Urinary bladder (tissue), 4 donors: Measurements from ENCODE around the gene C11orf98. TPM values are rescaled to one million over a fixed set of nuclear protein-coding genes. Genes with fewer than 3 reads are reported as not detected.
"Not testable (repeated sequence)": the region's sequence is repeated elsewhere in the genome, so short reads cannot be mapped to it uniquely, and the experiment has no call there.

ENCODE experiments used
- DNase-seq: peaks from one replicate; pipeline ENCODE4 v3.0.0-alpha.2; 2015; ENCODE audit errors: extremely low spot score
- H3K27ac ChIP-seq: one replicate; pipeline ENCODE4 v1.5.1; 2013; ENCODE audit warnings: low read depth, mild to moderate bottlenecking, moderate library complexity
- H3K36me3 ChIP-seq: one replicate; pipeline ENCODE4 v1.6.1; 2013; ENCODE audit warnings: mild to moderate bottlenecking, moderate library complexity; ENCODE audit not compliant: insufficient read depth
- H3K4me1 ChIP-seq: one replicate; pipeline ENCODE4 v1.6.1; 2013; ENCODE audit warnings: mild to moderate bottlenecking, moderate library complexity; ENCODE audit not compliant: insufficient read depth
- H3K4me3 ChIP-seq: one replicate; pipeline ENCODE4 v1.5.1; 2013; ENCODE audit warnings: low read depth, low read length
- WGBS: extraction: QIAGEN DNeasy Blood & Tissue Kit; methylation state at CpG from one replicate; pipeline ENCODE4 v1.1.7; 2013; 5-methylcytosine and 5-hydroxymethylcytosine counted together
- polyA plus RNA-seq: library from polyadenylated mRNA; stranded (reverse); fragments of 200-250 nt; gene quantifications from one replicate; pipeline ENCODE4 v1.2.3, GENCODE V29; 2013
- total RNA-seq: library from RNA; depleted of rRNA; stranded (reverse); fragments of >200 nt; gene quantifications from one replicate; pipeline ENCODE4 v1.2.3, GENCODE V29; 2014
- donor health status: healthy with polysubstance abuse.
- donor health status: healthy.

Gene C11orf98
- total and polyA plus RNA-seq, 2 donors, result 10.9 to 72.1 TPM

DNA sequence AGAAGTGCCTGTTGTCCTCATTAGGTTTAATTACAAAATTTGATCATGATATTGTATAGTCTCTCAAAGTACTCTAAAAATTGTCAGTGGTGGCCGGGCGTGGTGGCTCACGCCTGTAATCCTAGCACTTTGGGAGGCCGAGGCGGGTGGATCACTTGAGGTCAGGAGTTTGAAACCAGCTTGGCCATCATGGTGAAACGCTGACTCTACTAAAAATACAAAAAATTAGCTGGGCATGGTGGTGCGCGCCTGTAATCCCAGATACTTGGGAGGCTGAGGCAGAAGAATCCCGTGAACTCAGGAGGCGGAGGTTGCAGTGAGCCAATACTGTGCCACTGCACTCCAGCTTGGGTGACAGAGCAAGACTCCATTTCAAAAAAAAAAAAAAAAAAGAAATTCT is 10.4 kb upstream of the C11orf98 start:
- DNase-seq, H3K27ac ChIP-seq, H3K4me3 ChIP-seq, H3K4me1 ChIP-seq, H3K36me3 ChIP-seq: not testable (repeated sequence)
- WGBS, result 96% methylated on average over 10 of the region's 10 CpGs

- DNase-seq, result no peak
- 78% methylated on average over 2 of the region's 2 CpGs for WGBS
- no peaks in the 10 kb centered on the region for H3K36me3 ChIP-seq
- no peak overlapping the region for H3K4me3 ChIP-seq
- H3K4me1 ChIP-seq, result no peaks in the 10 kb centered on the region
- no peak overlapping the region for H3K27ac ChIP-seq
Measured at GRCh38 chr11:62673196-62673525, 8.2 kb upstream of the C11orf98 start.

- H3K4me1 ChIP-seq, result no peaks in the 10 kb centered on the region
- WGBS, result under 1% methylated on average over 59 of the region's 59 CpGs
- no peaks in the 10 kb centered on the region for H3K36me3 ChIP-seq
- peak; percentile 71 for DNase-seq
- H3K4me3 ChIP-seq, result peak within 1 kb of the TSS; percentile 67
- H3K27ac ChIP-seq, result peak within 1 kb of the TSS; percentile 89
Measured at GRCh38 chr11:62671608-62672389, 6.8 kb upstream of the C11orf98 start, which contains the start of the genes LBHD1 and UQCC3. TSS of gene LBHD1 (minus strand) at chr11:62672267. CDS start at chr11:62670031, 2,236 bp downstream. TSS of gene UQCC3 (plus strand) at chr11:62671673. CDS start at chr11:62671746, 73 bp downstream.

GRCh38 chr11:62671236-62671607 is 6.2 kb upstream of the C11orf98 start:
- Histone ChIP-seq H3K4me1 (no peaks in the 10 kb centered on the region), H3K36me3 (no peaks in the 10 kb centered on the region), H3K4me3 (peak overlapping the region; percentile 67), H3K27ac (peak overlapping the region; percentile 89)
- WGBS, result under 1% methylated on average over 17 of the region's 17 CpGs
- no peak for DNase-seq

GRCh38 chr11:62669420-62670161 is 4.6 kb upstream of the C11orf98 start:
- Histone ChIP-seq H3K36me3 (no peaks in the 10 kb centered on the region), H3K4me3 (no peak overlapping the region), H3K4me1 (no peaks in the 10 kb centered on the region), H3K27ac (no peak overlapping the region)
- DNase-seq, result no peak
- 77% methylated on average over 4 of the region's 4 CpGs for WGBS

DNA sequence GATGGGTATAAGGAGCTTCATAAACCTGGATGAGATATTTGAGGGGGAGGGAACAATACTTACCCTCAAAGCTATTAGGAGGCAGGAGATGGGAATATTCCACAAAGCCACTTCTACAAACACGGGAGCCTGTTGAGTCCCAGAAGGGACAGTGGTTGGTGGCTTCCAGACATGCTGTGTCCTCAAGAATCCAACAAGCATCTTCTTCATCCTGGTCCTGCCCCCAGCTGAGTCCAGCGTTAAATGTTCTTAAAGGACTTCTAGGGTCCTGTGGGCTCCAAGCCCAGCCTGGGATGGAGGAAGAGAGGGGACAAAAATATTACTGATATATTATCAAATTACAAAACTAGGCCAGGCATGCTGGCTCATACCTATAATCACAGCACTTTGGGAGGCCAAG is 2.5 kb upstream of the C11orf98 start:
- DNase-seq, result no peak
- no peaks in the 10 kb centered on the region for H3K36me3 ChIP-seq
- H3K4me3 ChIP-seq, result no peak overlapping the region
- H3K27ac ChIP-seq, result no peak overlapping the region
- 82% methylated on average over 2 of the region's 2 CpGs for whole genome bisulfite sequencing
- no peaks in the 10 kb centered on the region for H3K4me1 ChIP-seq

DNA sequence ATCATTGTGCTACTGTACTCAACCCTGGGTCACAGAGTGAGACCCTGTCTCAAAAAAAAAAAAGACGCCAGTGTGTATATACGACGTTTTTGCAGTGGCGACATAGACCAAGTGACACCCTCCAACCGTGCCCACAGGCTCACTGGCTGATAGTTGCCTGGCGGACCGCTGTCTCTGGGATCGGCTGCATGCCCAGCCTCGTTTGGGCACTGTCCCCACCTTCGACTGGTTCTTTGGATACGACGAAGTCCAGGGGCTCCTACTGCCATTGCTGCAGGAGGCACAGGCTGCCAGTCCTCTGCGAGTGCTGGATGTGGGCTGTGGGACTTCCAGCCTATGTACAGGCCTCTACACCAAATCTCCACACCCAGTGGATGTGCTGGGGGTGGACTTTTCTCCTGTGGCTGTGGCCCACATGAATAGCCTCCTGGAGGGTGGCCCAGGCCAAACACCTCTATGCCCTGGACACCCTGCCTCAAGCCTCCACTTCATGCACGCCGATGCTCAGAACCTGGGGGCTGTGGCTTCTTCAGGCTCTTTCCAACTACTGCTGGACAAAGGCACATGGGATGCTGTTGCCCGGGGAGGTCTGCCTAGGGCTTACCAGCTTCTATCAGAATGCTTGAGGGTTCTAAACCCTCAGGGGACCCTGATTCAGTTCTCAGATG is 1.4 kb upstream of the C11orf98 start:
- peak overlapping the region; percentile 82 for H3K27ac ChIP-seq
- H3K4me1 ChIP-seq, result no peaks in the 10 kb centered on the region
- H3K36me3 ChIP-seq, result no peaks in the 10 kb centered on the region
- DNase-seq, result no peak
- H3K4me3 ChIP-seq, result peak overlapping the region; percentile 74
- WGBS, result 43% methylated on average over 16 of the region's 16 CpGs

DNA sequence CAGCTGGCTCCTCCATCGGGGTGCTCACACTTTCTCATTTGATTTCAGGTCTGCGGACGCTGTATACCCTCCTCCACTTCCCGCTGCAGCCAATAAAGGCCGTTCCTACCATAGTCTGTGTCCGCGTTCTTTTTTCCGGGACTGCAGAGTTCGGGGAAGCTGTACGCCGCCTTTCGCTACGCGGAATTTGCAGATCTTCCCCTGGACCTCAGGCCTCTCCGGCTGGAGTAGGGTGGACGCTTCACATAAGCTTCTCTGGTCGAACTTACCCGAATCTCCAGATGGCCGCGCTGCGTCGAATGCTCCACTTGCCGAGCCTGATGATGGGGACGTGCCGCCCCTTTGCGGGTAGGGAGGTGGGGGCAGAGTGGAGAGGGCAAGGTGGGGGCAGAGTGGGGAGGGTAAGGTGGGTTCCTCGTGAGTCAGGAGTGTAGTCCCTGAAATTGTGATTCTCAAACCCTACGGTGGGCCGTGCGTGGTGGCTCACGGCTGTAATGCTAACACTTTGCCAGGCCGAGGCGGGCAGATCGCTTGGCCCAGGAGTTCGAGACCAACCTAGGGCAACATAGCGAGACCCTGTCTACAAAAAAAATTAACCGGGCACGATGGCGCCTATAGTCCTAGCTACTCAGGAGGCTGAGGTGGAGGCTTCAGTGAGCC is 719 bp upstream of the C11orf98 start:
- H3K4me3 ChIP-seq, result peak overlapping the region; percentile 74
- whole genome bisulfite sequencing, result 2% methylated on average over 39 of the region's 39 CpGs
- H3K4me1 ChIP-seq, result no peaks in the 10 kb centered on the region
- no peak for DNase-seq
- H3K36me3 ChIP-seq, result no peaks in the 10 kb centered on the region
- peak overlapping the region; percentile 82 for H3K27ac ChIP-seq

DNA sequence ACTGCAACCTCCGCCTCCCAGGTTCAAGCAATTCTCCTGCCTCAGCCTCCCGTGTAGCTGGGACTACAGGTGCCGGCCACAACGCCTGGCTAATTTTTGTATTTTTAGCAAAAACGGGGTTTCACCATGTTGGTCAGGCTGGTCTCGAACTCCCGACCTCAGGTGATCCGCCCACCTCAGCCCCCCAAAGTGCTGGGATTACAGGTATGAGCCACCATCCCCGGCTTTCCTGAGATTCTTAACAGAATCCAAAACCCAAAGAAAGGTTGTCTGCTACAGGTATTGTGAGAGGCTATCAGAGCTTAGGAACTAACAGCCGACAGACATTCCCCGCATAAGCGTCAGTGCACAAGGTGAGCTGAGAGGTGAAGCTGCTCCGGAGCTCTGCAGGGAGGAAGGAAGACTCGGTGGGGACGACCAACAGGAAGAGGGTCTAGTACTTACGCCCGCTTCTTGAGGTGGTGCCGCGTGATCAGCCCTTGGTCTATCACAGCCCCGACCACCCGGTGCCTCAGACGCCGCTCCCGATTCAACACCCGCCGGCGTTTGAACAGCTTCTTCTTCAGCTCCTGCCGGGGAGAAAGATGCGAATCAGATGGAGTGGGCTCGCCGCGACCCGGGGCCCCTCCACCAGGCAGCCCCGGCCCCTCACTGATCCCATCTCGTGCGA is 470 bp downstream of the C11orf98 start:
- Histone ChIP-seq H3K27ac (peak overlapping the region; percentile 93), H3K36me3 (no peaks in the 10 kb centered on the region), H3K4me1 (no peaks in the 10 kb centered on the region), H3K4me3 (peak overlapping the region; percentile 74)
- no peak for DNase-seq
- 3% methylated on average over 36 of the region's 36 CpGs for WGBS

- Histone ChIP-seq H3K4me3 (no peak overlapping the region), H3K4me1 (no peaks in the 10 kb centered on the region), H3K36me3 (no peaks in the 10 kb centered on the region), H3K27ac (no peak overlapping the region)
- 48% methylated on average over 5 of the region's 5 CpGs for WGBS
- DNase-seq, result no peak
Measured at GRCh38 chr11:62656796-62657429, 8.1 kb downstream of the C11orf98 start.

DNA sequence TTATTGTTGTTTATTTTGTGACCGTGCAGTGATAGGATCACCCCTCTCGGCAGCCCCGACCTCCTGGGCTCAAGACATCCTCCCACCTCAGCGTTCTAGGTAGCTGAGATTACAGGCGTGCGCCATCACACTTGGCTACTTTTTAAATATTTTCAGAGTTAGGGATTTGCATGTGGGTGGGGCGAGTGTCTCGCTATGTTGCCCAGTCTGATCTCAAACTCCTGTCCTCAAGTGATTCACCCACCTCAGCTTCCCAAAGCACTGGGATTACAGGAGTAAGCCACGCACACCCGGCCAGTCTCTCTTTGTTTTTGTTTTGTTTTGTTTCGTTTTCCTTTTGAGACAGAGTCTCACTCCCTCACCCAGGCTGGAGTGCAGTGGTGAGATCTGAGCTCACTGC is 10.7 kb downstream of the C11orf98 start:
- Histone ChIP-seq H3K4me1 (no peaks in the 10 kb centered on the region), H3K27ac (no peak overlapping the region), H3K4me3 (no peak overlapping the region), H3K36me3 (no peaks in the 10 kb centered on the region)
- WGBS, result 87% methylated on average over 11 of the region's 11 CpGs
- DNase-seq, result no peak

- Histone ChIP-seq H3K36me3 (no peaks in the 10 kb centered on the region), H3K4me3 (peak overlapping the region; percentile 76), H3K27ac (peak overlapping the region; percentile 95), H3K4me1 (no peaks in the 10 kb centered on the region)
- WGBS, result 35% methylated on average over 16 of the region's 16 CpGs
- DNase-seq, result no peak
Measured at GRCh38 chr11:62652161-62653006, 12.6 kb downstream of the C11orf98 start.
